Stimulated activated CD4-positive, alpha-beta T cell treated with anti-CD3 and anti-CD28 coated beads, Interleukin-12 subunit alpha, Interleukin-12 subunit beta, amount 100 ng/mL, for 24 hours (primary cell): ENCODE measurements around the gene KIF26A.

Experiments used
- DNase-seq, 2 experiments: peaks; one replicate each; pipeline ENCODE4 v3.0.0-alpha.2; 2020; ENCODE audit warnings: low read depth in 2 of 2

Gene KIF26A

GRCh38 chr14:104101086-104101621 lies 37.2 kb upstream of the KIF26A start:
- no peak for DNase-seq

- no peak for DNase-seq
These were observed 36.6 kb upstream of the KIF26A start for GRCh38 chr14:104101651-104102281.

DNA sequence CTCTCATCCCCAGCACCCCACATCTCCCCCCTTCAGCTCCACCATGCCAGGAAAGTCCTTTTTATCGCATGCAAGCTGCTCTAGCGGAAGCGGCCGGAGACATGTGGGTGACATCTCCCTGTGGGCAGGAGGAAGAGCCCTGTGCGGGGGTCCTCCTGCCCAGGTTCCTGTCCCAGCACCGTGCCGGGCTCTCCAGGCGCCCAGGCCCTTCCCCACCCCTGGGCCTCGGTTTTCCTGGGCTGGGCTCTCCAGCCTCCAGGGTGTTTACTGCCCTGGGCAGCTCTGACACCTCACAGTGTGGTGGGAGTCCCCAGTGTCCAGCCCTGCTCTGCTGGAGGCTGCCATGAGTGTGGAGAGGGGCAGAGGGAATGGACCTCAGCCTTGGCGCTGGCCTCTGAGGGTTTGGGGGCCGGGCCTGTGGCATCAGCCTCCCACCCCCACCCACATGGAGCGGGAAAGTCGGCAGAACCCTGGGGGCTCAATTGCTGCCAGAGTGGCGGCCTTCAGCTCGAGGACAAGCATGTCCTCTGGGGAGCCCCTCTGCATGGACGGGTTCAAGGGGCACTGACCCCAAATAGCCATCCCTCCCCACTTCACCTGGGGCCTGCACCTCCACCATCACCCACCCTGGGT lies 36.0 kb upstream of the KIF26A start:
- DNase-seq: no peak

- no peak for DNase-seq
These were observed 35.3 kb upstream of the KIF26A start for GRCh38 chr14:104103061-104103445.

GRCh38 chr14:104103446-104104075 lies 34.8 kb upstream of the KIF26A start:
- DNase-seq: no peak

- DNase-seq: no peak
These were observed 34.1 kb upstream of the KIF26A start for GRCh38 chr14:104104076-104104901.

DNA sequence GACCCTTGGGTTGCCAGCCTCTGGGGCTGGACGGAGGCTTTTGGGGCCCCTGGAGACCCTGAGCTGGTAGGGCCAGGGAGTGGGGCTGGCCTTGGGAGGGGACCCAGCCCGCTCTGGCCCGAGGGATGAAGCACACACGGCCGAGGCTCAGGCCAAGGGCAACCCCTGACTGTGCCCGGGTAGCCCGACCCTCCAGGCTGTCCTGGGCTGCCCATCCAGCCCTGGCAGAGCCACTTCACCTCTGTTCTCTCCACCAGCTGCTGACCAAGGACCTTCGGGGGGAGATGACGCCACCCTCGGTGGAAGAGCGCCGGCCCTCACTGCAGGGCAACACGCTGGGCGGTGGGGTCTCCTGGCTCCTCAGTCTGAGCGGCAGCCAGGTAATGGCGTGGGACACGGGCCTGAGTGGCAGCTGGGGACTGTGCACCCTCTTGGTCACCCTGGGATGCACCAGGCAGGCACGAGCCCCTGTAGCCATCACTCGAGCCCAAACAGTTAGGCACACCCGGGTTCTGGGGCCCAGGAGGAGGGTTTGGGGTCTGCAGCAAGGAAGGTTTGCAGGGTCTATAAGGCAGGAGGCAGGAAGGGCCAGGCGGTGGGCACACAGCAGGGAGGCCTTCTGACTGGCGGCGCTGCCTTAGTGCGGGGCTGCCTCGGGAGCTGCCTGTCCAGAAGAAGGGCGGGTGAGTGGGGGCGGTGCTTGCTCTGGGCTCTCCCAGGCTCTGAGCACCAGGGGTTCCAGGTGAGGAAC lies 33.1 kb upstream of the KIF26A start:
- DNase-seq: no peak

GRCh38 chr14:104105822-104106470 lies 32.4 kb upstream of the KIF26A start:
- no peak for DNase-seq

GRCh38 chr14:104106471-104106991 lies 31.9 kb upstream of the KIF26A start:
- DNase-seq: no peak

GRCh38 chr14:104107101-104107581 lies 31.2 kb upstream of the KIF26A start:
- DNase-seq: no peak

GRCh38 chr14:104107611-104108569 lies 30.5 kb upstream of the KIF26A start:
- DNase-seq: no peak

- no peak for DNase-seq
These were observed 29.5 kb upstream of the KIF26A start for GRCh38 chr14:104108570-104109541.

- no peak for DNase-seq
These were observed 28.5 kb upstream of the KIF26A start for GRCh38 chr14:104109731-104110361.

DNA sequence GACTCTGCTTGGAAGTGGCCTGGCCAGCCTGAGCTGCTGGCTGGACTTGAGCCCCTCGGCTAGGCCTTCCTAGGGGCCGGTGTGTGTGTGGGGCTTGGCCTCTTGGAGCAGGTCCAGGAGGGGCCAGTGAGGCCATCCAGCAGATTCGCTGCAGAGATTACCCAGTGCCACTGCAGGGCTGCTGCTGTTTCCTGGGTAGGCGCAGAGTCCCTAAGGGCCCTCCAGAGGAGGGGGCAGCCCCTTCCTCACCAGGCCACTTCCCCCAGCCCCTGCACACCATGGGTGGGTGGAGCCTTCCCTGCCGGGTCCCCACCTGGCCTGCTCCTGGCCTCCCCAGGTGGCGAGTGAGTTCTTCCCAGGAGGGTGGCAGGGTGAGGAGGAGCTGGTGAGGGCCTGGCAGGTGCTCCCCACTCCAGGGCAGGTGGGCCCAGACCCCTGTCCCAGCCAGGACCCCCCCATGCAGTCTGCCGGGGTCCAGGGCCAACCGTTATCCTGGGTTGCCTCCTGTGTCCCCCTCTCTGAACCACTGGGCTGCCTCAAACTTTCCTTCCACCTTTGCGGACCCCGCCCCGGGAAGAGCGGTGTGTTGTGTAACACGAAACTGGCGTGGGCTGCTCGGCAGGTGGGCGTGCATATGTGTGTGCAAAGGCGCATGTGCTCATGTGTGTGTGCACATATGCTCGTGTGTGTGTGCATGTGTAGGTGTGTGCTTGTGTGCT lies 27.7 kb upstream of the KIF26A start:
- no peak for DNase-seq

DNA sequence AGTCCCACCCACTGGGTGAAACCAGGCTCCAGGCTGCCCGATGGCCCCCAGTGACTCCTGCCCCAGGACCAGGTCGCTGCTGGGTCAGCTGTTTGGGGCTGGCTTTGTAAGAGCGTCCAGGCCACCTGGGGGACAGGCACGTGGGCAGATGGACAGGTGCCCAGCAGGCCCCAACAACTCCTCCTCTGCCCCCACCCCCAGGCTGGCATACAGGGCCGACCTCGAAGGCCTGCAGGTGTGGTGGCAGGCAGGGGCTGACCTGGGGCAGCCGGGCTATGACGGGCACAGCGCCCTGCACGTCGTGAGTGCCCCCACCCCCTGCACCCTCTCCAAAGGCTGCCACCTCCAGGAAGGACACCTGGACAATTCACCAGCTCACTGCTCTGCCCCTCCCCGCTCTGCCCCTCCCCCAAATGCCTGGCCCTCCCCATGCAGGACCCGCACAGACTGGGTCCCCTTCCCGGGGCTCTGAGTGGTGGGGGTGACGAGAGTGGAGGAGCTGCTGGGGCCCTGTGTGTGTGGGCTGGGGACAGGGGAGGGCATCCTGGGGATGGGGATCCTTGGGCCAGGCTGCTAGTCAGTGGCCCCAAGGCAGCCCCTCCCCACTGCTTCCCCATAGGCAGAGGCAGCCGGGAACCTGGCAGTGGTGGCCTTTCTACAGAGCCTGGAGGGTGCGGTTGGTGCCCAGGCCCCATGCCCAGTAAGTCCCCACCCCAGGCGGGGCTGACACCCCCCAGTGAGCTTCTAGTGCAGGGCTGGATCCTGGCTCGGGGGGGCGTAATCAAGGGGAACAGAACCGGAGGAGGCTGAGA lies 26.9 kb upstream of the KIF26A start:
- no peak for DNase-seq

GRCh38 chr14:104112113-104112505 lies 26.3 kb upstream of the KIF26A start:
- no peak for DNase-seq
